ENCODE measurements around the gene GLA.

- TF ChIP-seq POLR2A (IDR thresholded peaks at IDR 0.05) = no peak
- TF ChIP-seq CTCF (IDR thresholded peaks at IDR 0.05 in 4 of 5, conservative IDR thresholded peaks at IDR 0.05 in 1 of 5) = no peak
Measured at GRCh38 chrX:101349193-101349562, 58.5 kb downstream of the GLA start.

Measured in gastrocnemius medialis (tissue), 4 donors.